Thyroid gland (tissue), 4 donors: Measurements from ENCODE around the gene ITGB7.

ENCODE experiments used
- CTCF ChIP-seq, 6 experiments: fragments of 200-600 bp in 3 of 6; fragments of 450-650 bp in 3 of 6; sonication (generic) in 3 of 6; IDR thresholded peaks; one replicate each; pipeline ENCODE4 v1.5.1; 2016 to 2019; ENCODE audit warnings: antibody characterized with exemption in 6 of 6, mild to moderate bottlenecking in 2 of 6, inconsistent platforms in 1 of 6, moderate library complexity in 1 of 6
- POLR2A ChIP-seq, 2 donors: fragments of 450-650 bp; IDR thresholded peaks; one replicate each; pipeline ENCODE4 v1.6.1; 2017; ENCODE audit warnings: antibody characterized with exemption in 2 of 2, mild to moderate bottlenecking in 2 of 2, moderate library complexity in 1 of 2

- TF ChIP-seq CTCF (IDR thresholded peaks at IDR 0.05) (no peak), POLR2A (IDR thresholded peaks at IDR 0.05) (no peak)
Measured at GRCh38 chr12:53193040-53193439, 14.0 kb downstream of the ITGB7 start.
